GM21526 (cell line): Measurements from ENCODE around the gene OCA2.
"Not testable (repeated sequence)": the region's sequence is repeated elsewhere in the genome, so short reads cannot be mapped to it uniquely, and the experiment has no call there.

Experiments
- ATAC-seq: cut with Tn5 transposase; IDR thresholded peaks from one replicate; pipeline ENCODE4 v1.9.1; 2021; ENCODE audit warnings: moderate library complexity; ENCODE audit not compliant: unreplicated experiment, low FRiP score

Gene OCA2

DNA sequence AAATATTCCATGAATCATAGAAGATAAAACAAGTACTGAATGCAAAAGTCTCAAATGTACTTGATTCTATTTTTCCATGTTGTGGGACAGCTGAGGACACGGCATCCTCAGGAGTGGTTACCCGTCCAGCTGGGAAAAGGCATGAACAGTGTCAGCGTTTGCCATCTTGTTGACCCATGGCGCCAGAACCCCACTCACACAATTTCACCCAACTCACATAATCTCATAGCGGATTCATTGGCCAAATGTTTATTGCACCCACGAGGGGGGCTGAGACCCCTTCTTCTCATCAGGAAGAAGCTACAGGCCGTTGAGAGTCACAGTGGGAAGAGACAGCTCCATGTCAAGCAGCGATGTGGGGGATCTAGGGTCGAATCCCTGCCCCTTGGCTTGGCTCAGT, 72.9 kb downstream of the OCA2 start:
- no peak for ATAC-seq

DNA sequence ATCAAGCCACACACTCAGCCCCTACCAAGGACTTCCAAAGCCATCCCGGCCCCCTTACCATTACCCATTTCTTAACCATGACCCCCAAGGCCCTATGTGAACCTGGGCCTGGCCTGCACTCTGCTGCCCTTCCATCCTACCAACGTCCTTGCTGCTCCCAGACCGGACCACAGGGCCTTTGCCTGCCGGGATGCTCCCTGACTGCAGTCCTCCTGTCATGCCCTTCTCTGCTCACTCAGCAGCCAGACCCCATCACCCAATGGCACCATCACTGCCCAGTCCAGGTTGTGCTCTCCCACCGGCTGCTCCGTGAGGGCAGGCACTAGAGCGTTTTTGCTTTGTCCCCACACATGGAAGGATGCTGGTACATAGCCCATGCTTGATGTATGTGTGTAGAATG, 73.7 kb downstream of the OCA2 start:
- no peak for ATAC-seq

DNA sequence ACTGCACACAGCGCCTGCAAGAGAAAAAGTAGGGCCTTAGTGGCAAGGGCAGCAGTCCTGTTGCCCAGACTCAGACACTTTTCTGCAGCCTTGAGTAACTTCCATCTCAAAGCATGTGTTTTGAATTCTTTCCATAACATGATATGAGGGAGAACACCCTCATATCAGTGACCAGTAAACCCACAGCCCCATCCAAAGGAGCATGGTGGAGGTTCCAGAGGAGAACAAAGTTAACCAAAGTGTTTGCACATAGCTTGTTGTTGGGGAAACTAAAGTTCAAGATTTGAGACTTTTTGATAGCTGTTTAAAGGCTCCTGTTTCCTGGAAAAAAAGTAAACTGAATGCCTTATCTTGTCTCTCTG, 74.2 kb downstream of the OCA2 start:
- no peak for ATAC-seq

DNA sequence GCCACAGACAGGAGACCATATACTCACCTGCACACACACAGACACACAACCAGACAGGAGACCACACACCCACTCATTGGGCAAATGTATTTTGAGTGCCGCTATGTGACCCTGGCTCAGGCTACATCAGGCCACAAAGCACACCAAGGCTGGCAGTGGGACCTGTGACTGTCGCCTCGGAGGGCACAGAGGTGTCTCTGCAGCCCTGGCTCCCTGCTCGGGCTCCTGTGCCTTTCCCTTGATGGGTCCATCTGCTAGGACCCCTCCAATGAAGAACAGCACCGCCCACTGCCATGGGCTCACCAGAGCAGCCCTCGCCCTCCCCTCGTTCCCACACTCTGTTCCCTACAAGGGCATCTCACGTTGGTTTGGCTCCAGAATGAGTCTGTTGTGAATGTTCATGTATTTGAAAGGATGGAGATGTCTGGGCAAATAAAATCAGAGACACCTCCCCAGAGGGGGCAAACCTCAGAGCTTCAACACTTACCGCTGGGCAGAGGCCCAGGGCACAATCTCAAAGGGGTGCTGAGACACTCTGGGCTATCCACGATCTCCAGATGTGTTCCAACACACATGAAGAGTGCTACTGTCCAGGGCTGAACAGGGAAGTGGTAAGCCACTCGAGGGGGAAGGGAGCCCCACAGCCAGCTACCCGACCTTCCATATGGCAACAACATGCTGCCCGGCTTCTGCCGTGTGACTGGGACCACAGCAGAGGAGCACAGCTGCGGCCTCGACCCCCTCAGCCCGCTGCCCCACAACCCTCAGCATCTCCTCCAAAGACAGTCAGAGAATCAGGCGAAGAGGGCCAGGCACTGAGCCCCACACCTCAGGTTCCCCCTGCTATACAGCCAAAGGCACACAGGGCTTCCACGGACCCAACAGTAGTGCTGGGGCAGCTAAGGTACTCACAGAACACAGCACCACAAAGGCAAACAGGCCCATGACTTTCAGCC, 74.9 kb downstream of the OCA2 start:
- ATAC-seq = no peak

DNA sequence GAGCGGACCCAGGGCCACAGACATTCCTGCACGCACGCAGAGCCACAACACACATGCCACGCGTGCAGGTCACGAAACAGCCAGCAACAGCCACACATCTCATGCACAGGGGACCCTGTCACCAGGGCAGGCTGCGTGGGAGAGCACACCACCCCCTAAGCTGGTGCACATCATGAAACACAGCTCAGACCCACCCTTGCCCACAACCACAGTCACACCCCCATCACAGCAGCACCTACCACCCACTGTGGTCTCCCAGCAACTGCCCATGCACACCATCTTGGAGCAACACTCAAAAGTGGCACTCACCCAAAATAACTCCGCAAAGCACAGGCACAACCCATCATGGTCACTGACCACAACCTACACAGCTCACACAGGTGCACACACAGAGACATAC, 75.7 kb downstream of the OCA2 start:
- no peak for ATAC-seq

DNA sequence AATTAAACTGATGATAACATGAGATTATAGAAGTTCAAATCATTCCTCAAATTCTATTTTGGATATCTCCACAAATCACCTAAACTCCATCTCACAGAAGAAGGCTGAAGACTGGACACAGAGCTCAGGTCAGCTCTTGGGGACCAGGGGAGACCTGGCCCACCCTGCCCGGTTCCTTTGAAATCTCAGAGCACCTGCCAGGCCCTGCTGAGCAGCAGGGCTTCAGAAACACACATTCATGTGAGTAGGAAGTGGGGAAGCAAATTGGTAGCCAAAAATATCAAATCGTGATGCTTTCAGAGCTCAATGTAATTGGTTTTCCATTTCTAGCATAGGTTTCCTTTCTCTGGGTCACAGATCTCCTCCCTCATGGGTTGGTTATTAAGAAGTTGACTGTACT, 76.2 kb downstream of the OCA2 start:
- ATAC-seq = no peak

DNA sequence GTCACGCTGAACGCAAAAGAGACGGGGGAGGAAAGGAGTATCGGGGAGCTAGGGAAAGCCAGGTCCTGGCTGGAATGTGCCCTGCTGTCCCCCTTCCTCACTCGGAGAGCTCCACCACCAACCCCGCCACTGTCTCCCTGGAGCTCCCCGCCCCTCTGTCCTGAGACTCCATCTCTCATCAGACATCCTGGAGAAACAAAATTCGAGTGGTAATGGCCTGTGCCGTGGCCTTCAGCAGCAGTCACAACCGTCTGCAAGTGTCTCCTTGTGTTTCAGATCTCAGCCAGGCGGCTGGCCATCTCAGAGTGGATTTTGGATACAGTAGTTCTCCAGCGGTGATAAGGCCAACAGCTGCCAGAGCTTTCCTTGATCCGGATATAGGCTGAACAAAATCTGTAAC, 76.9 kb downstream of the OCA2 start:
- no peak for ATAC-seq

DNA sequence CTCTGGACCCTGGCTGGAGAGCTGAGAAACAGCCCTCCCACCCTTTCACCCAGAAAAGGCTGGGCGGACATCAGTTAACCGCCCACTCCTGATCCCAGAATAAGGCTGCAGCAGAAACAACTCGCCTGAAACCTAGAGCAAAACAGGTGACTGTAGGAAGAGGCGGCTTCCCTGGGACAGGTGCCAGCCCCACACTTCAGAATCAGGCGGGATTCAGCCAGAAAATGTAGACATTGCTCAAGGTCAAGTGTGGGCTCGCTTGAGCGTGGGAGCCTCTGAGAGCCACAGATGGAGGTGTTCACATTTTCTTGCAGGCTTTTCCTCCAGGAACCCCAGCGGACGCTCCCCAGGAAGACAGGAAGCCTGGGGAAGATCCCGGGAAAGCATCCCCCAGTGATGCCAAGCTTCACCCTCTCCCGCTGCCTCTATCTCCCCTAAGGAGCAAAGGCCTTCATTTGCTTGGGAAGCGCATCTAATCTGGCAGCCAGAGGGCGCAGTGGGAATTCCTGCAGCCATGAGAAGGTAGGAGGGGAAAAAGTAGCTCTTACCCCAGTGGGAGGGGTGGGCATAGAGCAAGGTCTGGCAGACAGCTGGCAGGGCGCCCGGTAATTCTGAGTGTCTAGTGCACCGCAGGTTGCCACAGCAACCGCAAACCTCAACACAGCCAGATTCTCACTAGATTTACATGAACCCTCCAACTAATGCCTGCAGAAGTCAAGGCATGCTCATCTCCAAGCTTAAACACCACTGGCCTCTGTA, 77.7 kb downstream of the OCA2 start:
- no peak for ATAC-seq

DNA sequence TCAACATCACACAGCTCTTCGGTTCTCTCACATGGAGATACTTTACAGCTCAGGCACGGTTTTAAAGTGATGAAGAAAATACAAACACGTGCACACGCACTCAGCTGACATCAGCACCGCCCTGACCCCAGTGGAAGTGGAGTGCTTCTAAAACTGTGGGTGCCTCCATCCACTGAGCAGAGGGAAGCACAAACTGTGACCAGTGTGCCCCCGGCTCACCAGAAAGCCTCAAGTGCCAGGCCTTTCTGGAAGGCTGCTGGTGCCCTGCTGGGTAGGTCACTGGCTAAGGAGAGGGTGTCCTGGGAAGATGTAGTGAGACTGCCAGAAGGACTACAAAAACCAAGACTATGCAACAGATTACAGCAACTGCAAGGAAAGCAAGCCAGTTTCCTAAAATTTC, 78.5 kb downstream of the OCA2 start:
- no peak for ATAC-seq

DNA sequence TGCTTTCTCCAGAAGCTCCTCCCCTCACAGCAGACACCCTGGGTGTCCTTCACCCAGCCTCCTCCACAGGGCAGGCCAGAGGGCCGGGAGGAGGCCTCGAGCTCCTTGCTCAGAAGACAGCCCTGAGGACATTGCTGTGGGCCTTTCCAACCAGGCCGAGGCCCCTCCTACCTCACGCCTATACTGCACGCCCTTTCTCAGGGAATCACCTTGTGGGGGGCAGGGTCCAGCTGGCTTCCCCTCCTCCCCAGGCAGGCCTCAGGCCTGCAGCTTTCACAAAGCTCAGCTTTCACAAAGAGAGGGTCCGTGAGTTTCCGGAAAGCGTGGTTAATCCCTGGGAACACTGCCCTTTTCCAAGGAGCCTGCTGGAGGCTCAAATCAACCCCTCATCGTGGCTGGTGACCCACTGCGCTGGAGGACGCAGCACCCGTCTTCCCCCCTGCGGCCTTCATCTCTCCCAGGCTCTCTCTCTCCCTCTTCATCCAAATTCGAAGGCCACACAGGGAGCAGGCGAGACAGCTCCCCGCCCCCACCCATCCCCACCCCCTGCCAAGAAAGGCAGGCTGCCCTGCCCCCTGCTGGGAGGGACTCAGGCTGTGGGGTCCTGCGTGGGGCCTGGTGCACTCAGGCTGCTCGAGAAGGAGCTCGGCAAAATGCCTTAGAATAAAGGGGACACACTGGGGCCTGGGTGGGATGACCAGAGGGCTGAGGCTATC, 79.4 kb downstream of the OCA2 start:
- no peak for ATAC-seq

DNA sequence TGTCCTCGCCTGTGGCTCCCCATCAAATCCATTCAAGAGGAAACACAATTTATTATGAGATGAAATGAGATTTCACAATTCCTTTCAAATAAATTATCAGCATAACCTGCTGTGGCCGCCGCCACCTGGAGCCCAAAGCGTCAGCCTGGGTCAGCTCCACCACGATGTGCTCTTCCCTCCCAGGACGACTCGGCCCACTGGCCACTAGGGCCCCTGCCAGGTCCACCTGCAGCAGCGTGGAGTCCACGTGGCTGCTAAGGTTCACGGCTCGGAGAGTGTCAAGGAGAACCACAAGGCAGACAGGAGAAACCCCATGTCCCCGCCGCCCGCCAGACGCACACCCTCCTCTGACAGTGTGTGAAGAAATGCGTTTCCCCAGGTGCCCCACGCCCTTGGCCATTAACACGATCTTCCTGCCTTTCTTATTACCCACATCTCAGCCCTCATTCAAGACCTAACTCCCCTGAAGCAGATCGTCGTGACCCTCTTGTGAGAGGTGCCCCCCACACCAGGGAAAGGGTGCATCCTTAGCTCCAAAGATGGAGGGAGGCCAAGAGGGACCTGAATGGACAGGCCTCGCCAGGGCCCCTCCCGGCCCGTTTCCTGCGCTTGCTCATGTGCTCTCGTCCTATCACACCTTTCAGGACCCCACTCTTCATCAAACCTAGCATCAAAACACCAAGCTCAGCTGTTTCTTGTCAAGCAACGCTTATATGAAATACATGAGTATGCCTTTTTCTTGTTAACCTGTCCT, 80.6 kb downstream of the OCA2 start:
- no peak for ATAC-seq

DNA sequence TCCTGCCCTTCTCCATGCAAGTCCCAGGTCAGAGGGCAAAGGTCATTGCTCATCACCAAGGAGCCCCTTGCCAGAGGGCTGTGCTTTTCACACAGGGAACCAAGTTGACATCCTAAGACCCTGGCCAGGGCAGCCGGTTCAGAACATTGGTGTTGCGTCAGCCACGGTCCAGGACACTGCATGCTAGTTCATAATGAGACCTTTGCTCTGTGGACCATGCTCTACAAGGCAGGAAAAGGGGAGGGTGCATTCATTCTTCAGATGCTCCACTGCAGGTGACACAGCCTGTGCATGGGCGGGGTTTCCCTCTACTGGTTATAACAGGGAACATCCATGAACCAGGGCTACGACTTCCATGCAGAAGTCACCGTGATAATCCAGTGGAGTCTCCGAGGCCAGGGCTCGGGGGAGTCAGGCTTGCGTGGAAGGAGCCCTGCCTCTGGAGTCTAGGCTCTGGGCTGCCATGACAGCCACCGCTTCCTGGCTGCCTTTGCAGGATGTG, 81.6 kb downstream of the OCA2 start:
- no peak for ATAC-seq

DNA sequence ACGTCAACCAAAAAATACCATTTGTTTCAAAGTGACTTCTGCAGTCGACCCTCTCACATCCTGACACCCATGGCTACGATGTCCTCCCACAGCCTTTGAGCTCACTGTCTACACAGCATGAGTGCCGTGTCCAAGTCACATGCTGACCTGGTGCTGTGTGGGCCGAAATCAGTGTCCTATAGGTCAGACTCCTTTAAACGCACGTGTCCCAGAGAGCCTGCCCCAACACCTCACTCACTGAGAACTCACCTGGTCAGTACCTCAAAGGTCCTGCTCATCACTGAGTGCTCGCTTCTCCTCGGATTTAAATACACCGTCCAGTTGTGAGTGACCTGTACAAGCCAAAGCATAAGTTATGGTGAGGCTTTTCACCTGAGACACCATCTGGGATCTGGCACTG, 83.3 kb downstream of the OCA2 start:
- ATAC-seq = no peak

DNA sequence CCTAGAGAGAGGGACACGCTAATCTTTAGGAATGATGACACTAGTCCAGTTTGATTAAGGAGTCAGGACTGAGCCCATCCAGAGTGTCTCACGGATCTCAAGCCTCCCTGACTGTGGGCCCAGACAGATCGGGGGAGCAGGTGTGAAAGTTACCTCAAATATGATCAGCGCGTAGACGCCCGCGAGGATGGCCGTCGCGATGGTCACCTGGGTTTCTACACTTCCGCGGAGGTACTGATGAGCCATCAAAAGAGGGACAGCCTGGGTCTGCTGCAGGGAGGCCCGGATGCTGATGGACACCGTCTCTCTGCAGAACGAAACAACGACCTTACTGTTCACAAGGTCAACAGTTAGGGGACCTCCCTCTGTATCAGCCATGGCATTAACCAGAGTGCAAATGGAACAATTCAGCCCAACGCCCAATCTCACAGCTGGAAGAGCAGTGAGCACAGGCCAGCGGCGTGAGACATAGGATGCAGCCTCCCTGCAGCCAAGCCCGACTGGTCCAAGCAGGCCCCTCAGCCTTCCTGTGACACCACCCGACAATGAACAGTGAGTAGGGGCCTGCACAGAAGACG, 84.4 kb downstream of the OCA2 start:
- ATAC-seq = no peak

DNA sequence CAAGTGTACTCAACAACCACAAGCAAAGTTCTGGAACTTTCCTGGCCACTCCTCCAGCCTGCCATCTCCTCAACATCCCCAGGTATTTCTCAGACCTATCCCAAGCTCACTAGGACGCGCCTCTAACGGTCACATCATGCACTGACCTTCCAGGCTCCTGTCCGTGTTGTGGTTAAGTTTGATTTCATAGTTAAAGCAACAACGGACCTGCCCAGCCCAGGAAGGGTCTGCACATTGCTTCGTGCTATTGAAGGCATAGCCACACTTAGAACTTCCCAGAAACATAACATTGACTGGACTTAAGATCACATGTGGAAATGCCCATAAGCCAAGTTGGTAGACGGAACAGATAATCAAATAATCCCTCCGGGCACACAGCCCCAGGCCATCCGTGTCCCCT, 85.1 kb downstream of the OCA2 start:
- ATAC-seq = no peak

DNA sequence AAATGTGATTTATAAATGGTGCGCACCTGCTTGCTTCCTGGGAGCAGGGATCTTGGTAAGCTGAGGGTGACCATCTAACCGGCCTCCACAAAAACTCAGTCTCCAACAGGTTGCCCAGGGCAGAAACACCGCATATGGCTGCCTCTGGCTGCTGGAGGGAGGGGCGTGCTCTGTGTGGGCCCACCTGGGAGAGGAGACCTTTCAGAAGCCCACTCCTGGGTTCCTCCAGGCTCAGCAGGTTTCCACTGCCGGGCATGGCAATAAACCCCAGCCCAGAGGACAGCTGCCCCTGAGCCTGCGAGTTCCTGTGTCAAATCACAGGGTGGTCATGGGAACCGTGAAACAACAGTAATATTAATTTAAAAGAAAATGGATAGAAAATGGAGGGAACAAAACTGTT, 85.6 kb downstream of the OCA2 start:
- ATAC-seq = no peak

DNA sequence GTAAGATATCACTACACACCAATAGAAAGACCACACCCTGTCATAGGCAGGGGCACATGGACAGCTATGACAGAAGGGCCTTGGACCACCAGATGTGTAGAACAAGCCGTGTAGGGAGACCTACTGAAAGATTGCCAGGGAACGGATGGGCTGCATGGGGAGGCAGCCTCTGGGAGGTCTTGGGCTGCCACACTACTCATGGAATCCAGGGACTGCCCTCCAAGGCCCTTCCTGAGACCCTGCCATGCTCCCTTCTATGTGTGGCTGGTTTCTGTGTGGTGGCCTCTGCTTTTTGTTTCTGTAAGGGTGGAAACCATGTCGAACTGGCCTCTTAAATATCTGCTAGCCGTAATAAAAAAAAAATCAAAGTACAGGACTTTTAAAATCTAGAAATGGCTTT, 86.9 kb downstream of the OCA2 start:
- ATAC-seq = no peak

DNA sequence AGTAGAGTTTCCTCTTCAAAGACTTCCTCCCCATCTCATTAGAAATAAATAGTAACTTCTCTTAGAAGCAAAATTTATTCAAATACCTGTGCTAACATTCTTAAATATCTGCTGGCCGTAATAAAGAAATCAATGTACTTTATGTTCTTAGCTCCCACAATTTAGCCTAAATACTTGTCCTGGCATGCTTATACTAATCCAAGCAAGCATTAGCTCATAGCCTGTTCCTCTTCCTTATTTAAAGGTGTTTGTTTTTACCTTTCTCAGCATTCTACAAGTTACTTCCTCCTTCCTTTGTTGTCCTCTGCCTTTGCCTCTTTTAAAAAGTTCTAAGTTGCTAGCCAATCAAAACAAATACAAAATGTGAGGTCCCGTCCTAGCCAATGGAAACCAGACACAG, 90.9 kb downstream of the OCA2 start:
- not testable (repeated sequence) for ATAC-seq

DNA sequence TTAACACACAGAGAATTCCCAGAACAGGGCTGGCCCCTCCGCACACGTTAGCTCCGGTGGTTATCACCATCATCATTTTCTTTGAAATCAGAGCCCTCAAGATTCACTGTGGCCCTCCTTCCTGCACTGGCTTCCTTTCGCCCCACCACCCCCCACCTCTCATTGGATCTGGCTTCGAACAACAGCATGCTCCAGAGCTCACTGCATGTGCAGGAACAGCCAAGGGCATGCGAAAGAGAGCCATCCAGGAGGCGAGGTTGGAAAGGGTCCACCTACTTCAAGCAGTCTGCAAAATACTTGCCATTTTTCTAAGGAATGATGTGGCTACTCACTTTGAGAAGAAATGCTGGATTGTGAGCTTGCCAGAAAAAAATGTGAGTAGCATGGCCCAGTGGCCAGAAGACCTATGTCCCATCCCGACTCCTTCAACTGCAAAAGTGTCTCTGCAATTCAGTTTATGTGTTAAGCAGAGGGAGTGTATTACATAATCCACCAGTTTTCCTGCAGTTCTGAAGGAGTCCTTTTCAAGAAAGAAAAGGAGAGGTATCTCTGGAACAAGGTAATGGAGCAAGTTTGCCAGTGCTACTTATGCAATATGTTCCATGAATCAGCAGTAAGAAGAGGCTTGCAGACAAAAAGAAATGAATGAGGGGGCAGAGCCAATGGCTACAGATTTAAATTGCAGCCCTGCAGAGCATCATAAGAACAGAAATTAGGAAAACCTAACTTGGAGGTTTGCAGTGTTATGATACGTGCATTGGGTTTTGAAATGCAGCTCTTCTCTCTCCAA, 92.8 kb downstream of the OCA2 start:
- ATAC-seq = no peak
